ENCODE data around the gene UGP2.
"Not testable (repeated sequence)": the region's sequence is repeated elsewhere in the genome, so short reads cannot be mapped to it uniquely, and the experiment has no call there.

UGP2 gene

GRCh38 chr2:63840081-63840784 is 1.5 kb upstream of the UGP2 start:
- no peak for DNase-seq (ENCODE audit: low read depth in 2 of 2)

DNA sequence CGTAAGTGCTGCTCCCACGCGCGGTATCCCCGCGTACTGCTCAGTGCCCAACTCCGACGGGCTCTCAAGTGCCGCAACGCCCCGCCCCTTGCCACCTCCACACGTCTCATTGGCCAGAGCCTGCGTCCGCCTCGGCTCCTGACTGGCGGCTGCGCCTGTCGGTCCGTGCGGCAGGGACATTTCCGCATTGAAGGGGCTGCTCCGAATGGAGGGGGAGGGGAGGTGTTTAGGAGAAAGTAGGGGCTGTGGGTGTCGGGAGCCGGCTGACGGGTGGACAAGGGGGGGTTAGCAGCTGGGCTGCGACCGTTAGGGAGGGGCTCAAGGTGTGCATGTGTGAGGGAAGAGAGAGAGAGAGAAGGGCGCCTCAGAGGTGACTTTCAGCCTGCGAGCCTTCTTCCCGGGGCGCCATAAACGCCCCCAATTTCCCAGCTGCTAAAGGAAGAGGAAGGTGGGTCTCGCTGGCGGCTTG is 877 bp upstream of the UGP2 start:
- peak; percentile 96 to 97 for DNase-seq (ENCODE audit: low read depth in 2 of 2)

- peak; percentile 44 to 48 for DNase-seq (ENCODE audit: low read depth in 2 of 2)
Measured at GRCh38 chr2:63842149-63843061, 709 bp downstream of the UGP2 start.

- DNase-seq (ENCODE audit: low read depth in 2 of 2), result no peak
Measured at GRCh38 chr2:63843093-63843492, 1.4 kb downstream of the UGP2 start.

GRCh38 chr2:63843791-63844190 is 2.1 kb downstream of the UGP2 start:
- DNase-seq (ENCODE audit: low read depth in 2 of 2), result no peak

- no peak for DNase-seq (ENCODE audit: low read depth in 2 of 2)
Measured at GRCh38 chr2:63844616-63845015, 2.9 kb downstream of the UGP2 start.

GRCh38 chr2:63845866-63846265 is 4.2 kb downstream of the UGP2 start:
- DNase-seq (ENCODE audit: low read depth in 2 of 2), result no peak

GRCh38 chr2:63846487-63846886 is 4.8 kb downstream of the UGP2 start:
- peak in 1 of 2 experiments; percentile 25 for DNase-seq (ENCODE audit: low read depth in 2 of 2)

DNA sequence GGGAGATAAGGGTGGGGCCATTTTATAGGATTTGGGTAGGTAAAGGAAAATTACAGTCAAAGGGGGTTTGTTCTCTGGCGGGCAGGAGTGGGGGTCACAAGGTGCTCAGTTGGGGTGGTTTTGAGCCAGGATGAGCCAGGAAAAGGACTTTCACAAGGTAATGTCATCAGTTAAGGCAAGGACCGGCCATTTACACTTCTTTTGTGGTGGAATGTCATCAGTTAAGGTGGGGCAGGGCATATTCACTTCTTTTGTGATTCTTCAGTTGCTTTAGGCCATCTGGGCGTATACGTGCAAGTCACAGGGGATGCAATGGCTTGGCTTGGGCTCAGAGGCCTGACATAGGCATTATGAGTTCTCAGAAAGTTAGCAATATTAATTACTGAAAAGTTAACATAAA is 5.9 kb downstream of the UGP2 start:
- not testable (repeated sequence) for DNase-seq (ENCODE audit: low read depth in 2 of 2)

DNA sequence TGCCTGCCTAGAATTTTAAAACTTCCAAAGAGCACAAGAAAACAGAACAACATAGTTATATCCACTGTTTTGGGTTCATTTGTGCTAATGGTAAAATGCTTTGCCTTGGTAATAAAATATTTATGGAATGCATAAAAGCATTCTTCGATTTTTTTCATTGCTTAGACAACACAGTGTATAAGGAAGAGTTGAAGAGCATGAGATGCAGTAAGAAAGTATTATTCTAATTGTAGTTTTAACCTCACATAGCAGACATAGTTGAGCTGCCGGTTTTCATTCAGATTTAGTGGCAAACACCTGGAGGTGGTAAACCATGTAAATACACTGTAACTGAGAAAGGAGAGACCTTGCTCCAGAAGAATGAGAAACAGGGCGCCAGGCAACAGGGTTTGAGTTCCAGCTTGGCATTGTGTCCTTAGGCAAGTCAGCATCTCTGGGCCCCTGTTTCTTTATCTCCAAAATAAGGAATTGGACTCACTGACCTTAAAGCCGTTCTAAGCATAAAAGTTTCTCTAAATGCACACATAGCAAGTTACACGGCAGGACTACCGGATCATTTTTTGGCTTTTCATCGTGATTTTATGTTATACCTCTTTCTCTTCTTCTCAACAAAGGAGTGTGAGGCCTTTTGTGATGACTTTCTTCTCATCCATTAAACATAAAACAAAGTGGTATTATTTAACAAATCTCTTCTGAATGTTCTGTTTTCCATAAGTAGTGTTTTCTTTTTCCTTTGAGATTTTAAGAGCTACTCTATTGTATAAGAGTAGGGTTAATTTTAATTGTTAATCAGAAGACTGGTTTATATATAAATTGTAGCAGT is 7.9 kb downstream of the UGP2 start:
- peak; percentile 35 to 49 for DNase-seq (ENCODE audit: low read depth in 2 of 2)

- no peak for DNase-seq (ENCODE audit: low read depth in 2 of 2)
Measured at GRCh38 chr2:63850204-63850571, 8.5 kb downstream of the UGP2 start.

GRCh38 chr2:63850649-63851048 is 9.0 kb downstream of the UGP2 start:
- DNase-seq (ENCODE audit: low read depth in 2 of 2), result no peak

GRCh38 chr2:63851691-63852311 is 10.1 kb downstream of the UGP2 start:
- DNase-seq (ENCODE audit: low read depth in 2 of 2), result no peak

DNA sequence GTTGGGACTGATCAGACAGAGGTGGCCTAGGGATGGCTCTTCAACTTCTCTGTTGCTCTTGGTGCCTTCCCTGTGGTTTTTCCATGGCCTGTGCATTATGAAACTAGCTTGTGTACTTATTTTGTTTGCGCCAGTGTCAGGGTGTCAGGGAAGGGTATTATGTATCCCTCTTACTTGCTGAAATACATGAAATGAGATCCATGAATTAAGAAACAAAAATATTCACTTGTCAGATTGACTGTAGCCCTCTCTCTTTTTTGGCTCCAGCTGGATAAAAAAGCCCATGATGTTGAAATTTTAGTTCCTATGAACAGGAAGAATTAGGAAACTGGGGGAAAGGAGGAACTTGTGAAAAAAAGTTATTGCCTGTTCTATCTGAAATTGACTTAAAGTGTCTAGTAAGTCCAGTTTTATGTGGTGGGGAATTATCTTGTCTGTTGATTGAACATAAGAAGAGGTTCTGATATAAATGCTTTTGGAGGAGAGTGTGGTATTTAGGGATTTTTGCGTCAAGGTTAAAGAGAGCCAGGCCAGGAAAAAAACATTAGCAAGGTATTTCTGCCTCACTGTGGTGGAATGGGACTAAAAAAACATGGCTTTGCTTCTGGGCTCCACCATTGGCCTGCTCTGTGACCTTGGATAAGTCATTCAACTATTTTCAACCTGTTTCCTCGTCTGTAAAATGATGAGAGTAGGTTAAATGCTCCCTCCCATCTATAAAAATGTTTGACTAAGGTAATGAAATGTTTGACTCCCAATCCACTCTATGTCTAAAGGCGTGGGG is 12.0 kb downstream of the UGP2 start:
- no peak for DNase-seq (ENCODE audit: low read depth in 2 of 2)

DNA sequence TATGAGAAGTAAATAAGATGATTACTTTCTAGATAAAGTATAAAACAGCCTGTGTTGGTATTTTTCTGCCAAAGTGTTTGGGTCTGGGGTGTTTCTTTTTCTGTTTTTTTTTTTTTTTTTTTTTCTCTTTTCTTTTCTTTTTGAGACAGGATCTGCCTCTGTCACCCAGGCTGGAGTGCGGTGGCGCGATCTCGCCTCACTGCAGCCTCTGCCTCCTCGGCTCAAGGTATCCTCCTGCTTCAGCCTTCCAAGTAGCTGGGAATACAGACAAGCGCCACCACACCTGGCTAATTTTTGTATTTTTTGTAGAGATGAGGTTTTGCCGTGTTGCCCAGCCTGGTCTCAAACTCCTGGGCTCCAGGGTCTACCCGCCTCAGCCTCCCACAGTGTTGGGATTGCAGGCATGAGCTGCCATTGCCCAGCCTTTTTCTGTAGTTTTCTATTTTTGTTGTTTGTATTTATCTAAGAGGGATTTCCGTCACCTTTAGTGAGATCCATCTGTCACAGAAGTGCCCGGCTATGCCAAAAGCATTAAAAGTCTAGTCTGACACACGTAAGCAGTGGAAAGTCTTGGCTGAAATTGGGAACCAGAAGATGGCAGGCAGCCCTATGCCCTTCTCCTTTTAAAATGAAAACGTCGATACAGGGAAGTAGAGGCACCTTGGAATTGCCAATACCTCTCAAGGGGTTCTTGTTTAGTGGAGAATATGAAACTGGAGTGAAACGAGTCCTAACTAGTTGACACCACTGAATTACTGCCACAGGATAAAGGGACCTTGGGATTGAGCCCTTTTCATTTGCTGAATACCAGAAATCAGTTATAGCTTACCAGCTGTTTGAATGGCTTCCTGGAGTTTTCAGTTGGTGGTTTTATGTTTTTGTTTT is 14.0 kb downstream of the UGP2 start:
- no peak for DNase-seq (ENCODE audit: low read depth in 2 of 2)

- DNase-seq (ENCODE audit: low read depth in 2 of 2), result no peak
Measured at GRCh38 chr2:63856303-63856603, 14.6 kb downstream of the UGP2 start.

DNA sequence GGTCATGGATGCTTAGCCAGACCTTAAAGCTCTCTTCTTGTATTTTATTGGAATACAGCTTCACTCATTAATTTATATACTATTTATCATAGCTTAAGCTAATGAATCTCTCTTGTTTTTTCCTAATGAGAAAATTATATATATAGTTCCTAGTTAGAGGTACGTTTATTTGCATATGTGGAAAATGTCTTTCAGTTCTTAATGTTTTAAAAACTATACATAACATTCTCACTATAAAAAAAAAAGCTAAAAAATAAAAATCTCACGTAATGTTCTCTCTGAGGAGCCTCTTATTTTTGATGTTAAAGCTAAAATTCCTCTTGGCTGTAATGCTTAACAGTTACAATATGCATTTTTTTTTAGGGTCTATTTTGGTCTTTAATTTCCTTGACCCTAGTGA is 16.6 kb downstream of the UGP2 start:
- DNase-seq (ENCODE audit: low read depth in 2 of 2), result no peak

- peak; percentile 47 to 53 for DNase-seq (ENCODE audit: low read depth in 2 of 2)
Measured at GRCh38 chr2:63861220-63861822, 19.6 kb downstream of the UGP2 start.

GRCh38 chr2:63862806-63863205 is 21.1 kb downstream of the UGP2 start:
- DNase-seq (ENCODE audit: low read depth in 2 of 2), result no peak

DNA sequence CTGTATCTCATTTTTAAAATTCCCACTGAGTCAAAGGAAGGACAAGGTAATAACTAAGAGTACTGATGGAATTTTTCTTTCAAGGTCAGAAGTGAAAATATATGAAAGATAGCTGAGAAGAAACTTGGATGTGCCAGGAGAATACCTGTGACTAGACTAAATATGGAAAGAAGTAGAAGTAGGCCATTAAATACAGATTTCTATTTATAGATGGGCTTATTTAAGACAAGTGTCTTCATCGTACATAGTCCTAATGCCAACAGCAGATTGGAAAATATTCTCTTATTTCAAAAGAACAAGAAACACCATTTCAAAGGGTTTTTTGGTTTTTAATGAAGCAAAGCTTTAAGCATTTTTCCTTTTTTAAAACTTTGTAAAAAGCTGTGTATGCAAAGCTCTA is 22.0 kb downstream of the UGP2 start:
- DNase-seq (ENCODE audit: low read depth in 2 of 2), result no peak

All from fibroblast of skin of left quadriceps (primary cell).